GM12878 (cell line): ENCODE data around the gene GPRIN1. TPM values are rescaled to one million over a fixed set of nuclear protein-coding genes. Genes with fewer than 3 reads are reported as not detected.

ENCODE experiments used
- ATF3 ChIP-seq: IDR thresholded peaks from 2 replicates; pipeline ENCODE4 v1.6.1; 2011; ENCODE audit warnings: low read depth, mild to moderate bottlenecking, low read length, moderate library complexity, borderline replicate concordance; ENCODE audit errors: extremely low read depth
- CHD2 ChIP-seq: IDR thresholded peaks from 2 replicates; pipeline ENCODE4 v1.6.1; 2011; ENCODE audit warnings: low read depth, low read length, improper control_type of control experiment, borderline replicate concordance
- CTCF ChIP-seq, 3 experiments: IDR thresholded peaks in 2 of 3; conservative IDR thresholded peaks in 1 of 3; 2 replicates each; pipeline ENCODE4 v1.5.1; 2011; ENCODE audit warnings: low read depth in 3 of 3, low read length in 3 of 3, mild to moderate bottlenecking in 3 of 3, control low read depth in 2 of 3, moderate library complexity in 2 of 3, inconsistent platforms in 1 of 3, mixed read lengths in 1 of 3; ENCODE audit not compliant: control insufficient read depth in 2 of 3, insufficient read depth in 1 of 3; ENCODE audit errors: extremely low read depth in 1 of 3
- CUX1 ChIP-seq: IDR thresholded peaks from 2 replicates; pipeline ENCODE4 v1.6.1; 2012; ENCODE audit warnings: improper control_type of control experiment, low read depth, low read length; ENCODE audit not compliant: insufficient replicate concordance
- E4F1 ChIP-seq: fragments of 450-650 bp; IDR thresholded peaks from 2 replicates; pipeline ENCODE4 v1.6.1; 2018; ENCODE audit warnings: borderline replicate concordance, mild to moderate bottlenecking; ENCODE audit not compliant: partially characterized antibody
- ELK1 ChIP-seq: IDR thresholded peaks from 2 replicates; pipeline ENCODE4 v1.6.1; 2012; ENCODE audit warnings: low read depth, low read length, improper control_type of control experiment
- MXI1 ChIP-seq: fragments of 150-350 bp; IDR thresholded peaks from 2 replicates; pipeline ENCODE4 v1.6.1; 2011; ENCODE audit warnings: low read depth, mild to moderate bottlenecking, inconsistent platforms, low read length, improper control_type of control experiment
- MYC ChIP-seq: IDR thresholded peaks from 2 replicates; pipeline ENCODE4 v1.6.1; 2011; ENCODE audit warnings: mild to moderate bottlenecking, low read length, moderate library complexity, inconsistent platforms; ENCODE audit not compliant: insufficient read depth, insufficient replicate concordance, insufficient read length, severe bottlenecking
- NFIC ChIP-seq: IDR thresholded peaks from 2 replicates; pipeline ENCODE4 v1.6.1; 2012; ENCODE audit warnings: low read depth, mild to moderate bottlenecking, inconsistent platforms, low read length, moderate library complexity
- RAD21 ChIP-seq: IDR thresholded peaks from 2 replicates; pipeline ENCODE4 v1.6.1; 2011; ENCODE audit warnings: mild to moderate bottlenecking, low read depth, low read length, moderate library complexity; ENCODE audit not compliant: insufficient read depth
- RBBP5 ChIP-seq: fragments of 200-600 bp; sonication (generic); conservative IDR thresholded peaks from 2 replicates; pipeline ENCODE4 v1.6.1; 2016
- SIX5 ChIP-seq: IDR thresholded peaks from 2 replicates; pipeline ENCODE4 v1.6.1; 2011; ENCODE audit warnings: mild to moderate bottlenecking, low read depth, low read length, moderate library complexity; ENCODE audit not compliant: severe bottlenecking
- SMAD1 ChIP-seq: fragments of 450-650 bp; IDR thresholded peaks from 2 replicates; pipeline ENCODE4 v1.6.1; 2018; ENCODE audit warnings: mild to moderate bottlenecking, low read depth; ENCODE audit not compliant: partially characterized antibody
- STAT3 ChIP-seq: IDR thresholded peaks from 2 replicates; pipeline ENCODE4 v1.6.1; 2011; ENCODE audit warnings: low read depth, low read length, improper control_type of control experiment
- ZBED1 ChIP-seq: IDR thresholded peaks from 2 replicates; pipeline ENCODE4 v1.6.1; 2016; ENCODE audit warnings: borderline replicate concordance
- polyA plus RNA-seq, 11 experiments: library from polyadenylated mRNA; depleted of rRNA in 4 of 11; unstranded in 6 of 11; stranded (reverse) in 5 of 11; fragments of >200 nt; fragmentation: Nextera tagmentation in 4 of 11; fragmentation: Illumina TruSeq in 1 of 11; extraction: Ambion mirVana in 4 of 11; extraction: Trizol in 1 of 11; gene quantifications; 1 replicate in 1 of 11; 2 replicates in 10 of 11; pipeline versions ENCODE4 v1.2.1 to v1.2.3, GENCODE V29; 2011 to 2016; ENCODE audit warnings: inconsistent platforms in 2 of 11, missing spikeins in 2 of 11, low read depth in 1 of 11
- total RNA-seq, 4 experiments: library from RNA; depleted of rRNA in 3 of 4; stranded (reverse); fragments of >200 nt in 3 of 4; fragmentation: Illumina TruSeq in 1 of 4; extraction: Trizol in 1 of 4; gene quantifications; 2 replicates each; pipeline versions ENCODE4 v1.2.1 to v1.2.3, GENCODE V29; 2013 to 2021

The GPRIN1 gene
- total and polyA plus RNA-seq, 10 of the 15 experiments (the other 5 are each of a cell fraction or from before 2014, with no cell fraction given): 0.52 to 16.3 (median 4.5) TPM

GRCh38 chr5:176653401-176654385 is 43.7 kb upstream of the GPRIN1 start (continued):
- TF ChIP-seq CUX1 (no peak), ATF3 (no peak), SMAD1 (peak; percentile 66), MYC (no peak), STAT3 (no peak), NFIC (no peak), RAD21 (no peak), MXI1 (no peak), E4F1 (no peak), SIX5 (no peak), ZBED1 (no peak), CTCF (IDR thresholded peaks at IDR 0.05 in 2 of 3, conservative IDR thresholded peaks at IDR 0.05 in 1 of 3; ENCODE audit: control insufficient read depth in 2 of 3, extremely low read depth in 1 of 3, insufficient read depth in 1 of 3, low read depth in 3 of 3, low read length in 3 of 3) (no peak), CHD2 (no peak), ELK1 (no peak), RBBP5 (no peak)
